RKO (cell line): ENCODE measurements around the gene PDLIM5.
A peak's percentile ranks its signal among the peaks of the same experiment; 100 is the strongest.

Source experiments
- DNase-seq: peaks from one replicate; pipeline ENCODE4 v3.0.0-alpha.2; 2016; ENCODE audit warnings: low spot score

The PDLIM5 gene

DNA sequence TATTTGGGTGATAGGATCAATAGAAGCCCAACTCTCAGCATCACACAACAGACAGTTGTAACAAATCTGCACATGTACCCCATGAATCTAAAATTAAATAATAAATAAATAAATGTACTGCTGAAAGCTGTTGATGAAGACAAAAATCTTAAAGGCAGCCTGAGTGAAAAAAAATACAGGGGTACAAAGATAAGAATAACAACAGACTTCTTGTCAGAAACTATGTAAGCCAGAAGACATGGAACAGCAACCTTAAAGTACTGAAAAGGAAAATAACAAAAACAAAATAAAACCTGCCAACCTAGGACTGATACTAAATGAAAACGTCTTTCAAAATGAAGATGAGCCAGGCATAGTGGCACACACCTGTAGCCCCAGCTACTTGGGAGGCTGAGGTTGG is 25.0 kb upstream of the PDLIM5 start:
- no peak for DNase-seq

DNA sequence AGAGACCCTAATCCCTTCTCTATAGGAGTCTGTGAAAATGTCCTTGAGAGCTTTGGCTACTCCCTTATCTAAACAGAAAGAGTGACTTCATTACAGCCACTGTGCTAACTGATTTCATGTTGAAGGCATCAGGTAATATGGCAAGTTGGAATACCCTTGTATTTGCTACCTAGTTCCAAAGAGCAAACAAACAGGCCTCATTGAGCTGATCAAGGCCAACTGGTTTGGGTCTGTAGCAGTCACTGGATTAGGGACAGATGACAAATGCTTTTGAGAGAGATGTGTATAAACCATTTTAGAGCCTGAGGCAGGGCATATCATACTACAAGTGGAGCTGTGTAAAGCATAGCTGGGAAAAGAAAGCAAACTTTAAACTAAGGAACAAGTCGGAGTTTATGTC is 22.9 kb upstream of the PDLIM5 start:
- no peak for DNase-seq

DNA sequence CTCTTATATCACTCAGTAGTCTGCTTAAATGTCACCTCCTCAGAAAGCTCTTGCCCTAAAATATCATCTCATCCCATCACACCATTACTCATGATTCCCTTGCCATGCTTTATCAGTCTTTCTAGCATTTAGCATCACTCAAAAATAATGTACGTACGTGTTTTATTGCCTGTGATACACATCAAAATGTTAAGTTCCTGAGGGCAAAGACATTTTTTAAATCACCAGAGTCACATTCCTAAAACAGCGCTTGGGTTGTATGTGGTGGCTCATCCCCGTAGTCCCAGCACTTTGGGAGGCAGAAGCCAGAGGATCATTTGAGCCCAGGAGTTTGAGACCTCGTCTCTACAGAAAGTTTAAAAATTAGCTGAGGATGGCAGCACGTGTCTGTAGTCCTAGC is 21.3 kb upstream of the PDLIM5 start:
- DNase-seq, result no peak

DNA sequence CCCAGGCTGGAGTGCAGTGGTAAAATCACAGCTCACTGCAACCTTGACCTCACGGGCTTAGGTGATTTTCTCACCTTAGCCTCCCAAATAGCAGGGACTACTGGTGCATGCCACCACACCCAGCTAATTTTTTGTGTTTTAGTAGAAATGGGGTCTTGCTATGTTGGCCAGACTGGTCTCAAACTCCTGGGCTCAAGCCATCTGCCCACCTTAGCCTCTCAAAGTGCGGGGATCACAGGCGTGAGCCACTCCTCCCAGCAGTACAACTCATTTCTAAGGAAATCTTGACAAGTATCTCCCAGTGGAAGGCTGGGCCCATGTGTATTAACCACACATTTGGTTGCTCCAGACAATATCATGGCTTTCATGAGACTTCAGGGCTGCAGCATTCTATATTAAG is 20.4 kb upstream of the PDLIM5 start:
- no peak for DNase-seq

DNA sequence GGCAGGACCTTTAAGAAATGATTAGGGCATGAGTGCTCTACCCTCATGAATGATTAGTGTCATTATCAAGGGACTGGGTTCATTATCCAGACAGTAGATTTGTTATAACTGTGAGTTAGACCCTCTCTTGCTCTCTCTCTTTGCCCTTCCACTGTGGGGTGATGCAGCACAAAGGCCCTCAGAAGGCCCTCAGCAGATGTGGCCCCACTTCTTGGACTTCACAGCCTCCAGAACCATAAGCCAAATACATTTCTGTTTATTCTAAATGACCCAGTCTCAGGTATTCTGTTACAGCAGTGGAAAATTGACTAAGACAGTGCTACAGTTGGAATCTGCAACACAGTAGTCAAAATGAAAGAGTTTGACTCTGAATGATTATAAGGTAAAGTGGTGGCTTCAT is 17.2 kb upstream of the PDLIM5 start:
- no peak for DNase-seq

DNA sequence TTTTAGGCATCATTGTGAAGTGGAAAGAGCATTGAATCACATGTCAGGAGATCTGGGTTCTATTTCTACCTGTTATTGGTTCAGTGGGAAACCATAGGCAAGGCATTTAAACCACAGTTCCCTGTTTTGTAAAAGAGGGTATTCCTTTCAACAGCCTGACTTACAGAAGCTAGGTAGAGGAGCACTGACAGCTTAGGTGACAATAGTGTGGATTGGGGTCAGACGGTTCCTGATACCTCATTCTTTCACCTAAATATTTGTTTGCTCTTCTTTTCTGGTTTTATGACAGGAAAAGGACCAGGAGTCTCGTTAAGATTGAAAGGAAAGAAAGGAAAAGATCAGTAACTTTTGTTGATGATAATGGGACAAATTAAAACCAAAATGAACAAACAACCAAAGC is 15.9 kb upstream of the PDLIM5 start:
- DNase-seq, result no peak

DNA sequence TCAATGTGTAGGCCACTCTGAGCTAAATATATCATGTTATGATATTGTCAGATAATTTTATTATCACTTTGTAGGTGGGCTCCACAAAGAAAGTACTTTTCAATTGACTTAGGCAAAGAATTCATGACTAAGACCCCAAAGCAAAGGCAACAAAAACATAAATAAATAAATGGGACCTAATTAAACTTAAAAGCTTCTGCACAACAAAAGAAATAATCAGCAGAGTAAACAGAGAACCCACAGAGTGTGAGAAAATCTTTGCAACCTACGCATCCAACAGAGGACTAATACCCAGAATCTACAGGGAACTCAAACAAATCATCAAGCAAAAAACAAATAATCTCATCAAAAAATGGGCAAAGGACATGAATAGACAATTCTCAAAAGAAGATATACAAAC is 15.2 kb upstream of the PDLIM5 start:
- no peak for DNase-seq

DNA sequence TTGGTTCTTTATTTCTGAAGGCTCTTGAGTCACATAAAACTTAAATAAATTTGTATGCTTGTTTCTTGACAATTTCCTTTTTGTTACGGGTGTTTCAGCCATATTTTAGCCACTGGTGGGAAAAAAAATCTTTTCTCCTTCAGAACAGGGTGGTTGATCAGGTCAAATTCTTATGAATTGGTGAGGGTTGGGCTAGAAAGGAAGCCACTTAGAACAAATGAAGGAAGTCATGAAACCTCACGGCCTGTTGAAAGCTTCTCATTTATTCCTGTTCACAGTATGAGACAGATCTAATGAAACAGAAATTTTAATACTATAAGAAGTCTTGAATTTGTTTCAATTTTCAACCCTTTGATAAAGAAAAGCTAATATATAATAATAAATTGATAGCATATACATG is 12.1 kb upstream of the PDLIM5 start:
- DNase-seq, result no peak

DNA sequence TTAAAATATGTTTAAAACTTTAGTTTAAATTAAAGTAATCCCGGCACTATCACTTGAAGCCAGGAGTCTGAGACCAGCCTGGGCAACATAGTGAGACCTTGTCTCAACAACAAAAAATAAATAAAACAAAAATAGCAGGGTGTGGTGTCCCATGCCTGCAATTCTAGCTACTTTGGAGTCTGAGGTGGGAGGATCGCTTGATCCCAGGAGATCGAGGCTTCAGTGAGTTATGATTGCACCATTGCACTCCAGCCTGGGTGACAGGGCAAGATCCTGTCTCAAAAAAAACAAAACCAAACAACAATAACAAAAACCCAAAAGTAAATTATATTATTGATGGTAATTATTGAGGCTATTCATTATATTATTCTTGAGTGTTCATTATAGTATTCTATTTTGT is 9.9 kb upstream of the PDLIM5 start:
- DNase-seq, result no peak

DNA sequence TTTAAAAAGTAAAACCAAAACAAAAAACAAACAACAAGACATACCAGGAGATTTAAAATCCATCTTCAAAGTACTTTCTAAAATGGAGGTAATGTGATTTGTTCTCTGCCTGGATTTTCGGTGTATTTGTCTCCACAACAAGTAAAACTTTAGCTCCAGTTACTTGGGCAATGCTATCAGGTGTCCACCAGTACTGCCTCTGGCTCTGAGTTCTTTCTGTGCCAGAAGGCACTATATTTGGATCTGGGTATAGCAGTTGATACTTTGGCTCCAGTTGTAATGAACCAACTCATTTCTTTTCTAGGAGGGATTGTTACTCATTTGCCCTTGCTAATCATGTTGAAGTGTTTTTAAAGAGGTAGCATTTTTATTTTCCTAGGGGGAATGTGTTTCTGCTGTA is 9.5 kb upstream of the PDLIM5 start:
- no peak for DNase-seq

DNA sequence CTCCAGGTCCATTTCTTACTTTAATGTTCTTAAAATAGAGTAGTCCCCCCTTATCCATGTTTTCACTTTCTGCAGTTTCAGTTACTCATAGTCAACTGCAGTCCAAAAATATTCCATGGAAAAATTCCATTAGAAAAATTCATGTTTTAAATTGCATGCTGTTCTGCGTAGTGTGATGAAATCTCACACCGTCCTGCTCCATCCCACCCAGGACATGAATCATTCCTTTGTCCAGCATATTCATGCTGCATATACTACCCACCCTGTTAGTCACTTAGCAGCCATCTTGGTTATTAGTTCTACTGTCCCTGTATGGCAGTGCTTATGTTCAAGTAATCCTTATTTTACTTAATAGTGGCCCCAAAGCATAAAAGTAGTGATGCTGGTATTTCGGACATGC is 5.4 kb upstream of the PDLIM5 start:
- peak; percentile 9 for DNase-seq

DNA sequence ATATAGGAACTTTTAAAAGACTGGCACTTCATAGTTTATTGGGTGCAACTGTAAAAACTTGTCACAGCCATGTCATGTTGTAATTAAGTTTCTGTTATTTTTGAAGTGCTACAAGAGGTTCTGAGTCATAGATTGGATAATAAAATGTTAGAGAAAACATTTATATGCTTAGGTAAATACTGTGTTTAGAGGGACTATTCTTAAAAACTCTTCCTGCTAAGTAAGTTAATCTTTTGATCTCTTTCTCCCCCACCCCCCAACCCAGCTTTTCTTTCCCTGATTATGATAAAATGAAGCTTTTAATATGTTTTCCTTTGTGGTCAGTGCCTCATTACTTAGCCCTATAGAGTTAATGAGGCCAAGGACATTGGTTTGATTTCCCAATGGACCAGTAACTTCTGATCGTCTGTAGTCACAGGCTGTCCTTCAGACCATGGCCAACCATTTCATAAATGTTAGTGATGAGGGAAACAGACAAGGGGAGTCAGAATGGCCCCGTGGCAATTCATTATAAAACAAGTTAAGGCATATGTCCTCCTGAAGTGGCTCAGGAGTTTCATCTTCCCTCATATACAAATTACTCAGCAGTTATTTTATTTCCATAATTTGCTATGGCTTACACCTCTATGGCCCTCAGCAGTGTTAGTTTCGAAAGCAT is 3.9 kb upstream of the PDLIM5 start:
- DNase-seq, result no peak

DNA sequence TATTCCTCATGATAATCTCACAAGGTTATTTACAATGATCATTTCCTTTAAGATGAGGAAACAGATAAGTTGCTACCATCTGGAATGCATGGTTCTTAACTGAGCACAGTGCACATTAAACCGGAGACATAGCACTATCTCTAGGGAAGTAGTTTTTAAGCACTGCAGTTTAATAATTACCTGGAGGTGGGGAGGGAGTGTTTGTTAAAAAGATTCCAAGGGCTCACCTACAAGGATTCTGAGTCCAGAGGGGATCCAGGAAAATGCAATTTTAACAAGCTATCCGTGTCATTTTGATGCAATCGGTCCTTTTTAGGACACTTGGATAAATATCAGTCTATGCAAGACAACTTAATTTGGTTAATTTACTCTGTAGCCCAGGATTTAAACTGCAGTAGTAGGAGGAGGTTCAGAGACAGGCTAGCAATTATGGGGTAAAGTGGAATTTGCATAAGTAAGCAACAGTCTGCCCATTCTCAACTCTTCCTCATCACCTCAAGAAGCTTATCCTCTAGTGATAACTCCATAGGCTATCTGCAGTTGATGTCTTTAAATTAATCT is 2.8 kb upstream of the PDLIM5 start:
- no peak for DNase-seq

DNA sequence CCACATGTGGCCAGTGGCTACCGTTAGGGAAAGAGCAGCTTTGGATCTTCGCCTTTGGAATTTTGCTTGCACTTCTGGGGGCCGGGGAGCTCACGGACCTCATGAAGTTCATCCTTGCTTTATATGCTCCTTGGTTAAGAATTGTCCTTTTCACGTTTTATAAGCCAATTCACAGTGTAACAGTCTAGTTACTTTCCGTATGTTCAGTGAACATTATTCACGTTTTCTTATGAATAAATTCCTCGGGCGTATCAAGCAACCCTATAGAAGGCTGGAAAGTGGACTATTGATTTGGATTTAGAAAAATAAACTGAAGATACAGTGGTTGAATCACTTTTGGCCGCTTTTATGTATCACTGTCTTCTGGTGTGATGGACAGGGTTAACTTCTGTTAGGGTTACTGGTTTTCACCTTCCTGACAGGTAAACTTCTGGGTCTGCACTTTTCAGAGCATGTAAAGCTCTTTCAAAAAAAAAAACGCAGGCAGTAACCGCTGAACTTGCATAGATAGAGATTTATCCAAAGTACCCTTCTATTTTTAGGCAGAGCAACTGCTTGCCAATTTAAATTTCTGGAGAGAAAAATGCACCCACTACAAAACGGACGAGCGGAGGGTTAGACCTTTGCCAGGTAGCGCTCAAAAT is 569 bp upstream of the PDLIM5 start:
- DNase-seq, result no peak

DNA sequence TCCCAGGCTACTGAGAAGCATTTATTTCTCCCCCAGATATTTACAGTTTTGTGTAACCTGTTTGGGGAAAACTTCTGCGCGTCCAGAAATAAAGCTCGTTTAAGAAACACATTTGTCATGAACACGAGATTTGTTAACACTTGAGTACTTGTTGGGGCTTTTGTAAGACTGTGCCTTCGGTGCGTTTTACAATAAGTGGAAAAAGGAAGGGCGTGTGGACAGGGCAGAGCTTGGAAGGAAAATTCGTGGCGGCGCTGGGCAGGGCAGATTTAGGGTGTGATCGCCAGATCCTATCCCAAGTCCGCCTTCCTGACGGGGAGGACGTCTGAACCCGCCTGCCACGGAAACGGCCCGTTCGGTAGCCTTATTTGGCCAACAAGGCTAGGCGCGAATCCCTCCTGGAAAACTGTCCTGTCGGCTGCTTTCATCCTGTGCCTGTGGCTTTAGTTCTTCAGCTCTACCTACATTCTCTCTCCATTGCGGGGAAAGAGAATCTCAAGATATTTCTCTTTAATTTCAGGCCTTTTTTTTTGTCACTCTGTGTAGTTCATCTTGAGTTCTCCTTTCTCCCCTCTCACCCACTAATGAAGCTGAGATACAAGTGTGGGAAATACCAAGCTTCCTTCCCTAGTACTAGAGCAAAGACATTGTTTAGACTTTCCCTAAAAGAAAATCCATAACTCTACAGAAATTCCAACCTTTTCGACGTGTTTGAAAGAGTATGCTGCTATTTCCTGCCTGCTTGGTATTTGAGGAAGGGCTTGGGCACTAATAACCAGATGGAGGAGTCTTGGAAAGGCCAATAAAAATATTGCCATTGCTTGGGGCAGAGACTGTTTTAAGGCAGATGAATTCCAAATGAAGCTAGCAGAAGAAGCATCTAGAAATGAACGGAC is 982 bp downstream of the PDLIM5 start:
- DNase-seq, result peak; percentile 81

DNA sequence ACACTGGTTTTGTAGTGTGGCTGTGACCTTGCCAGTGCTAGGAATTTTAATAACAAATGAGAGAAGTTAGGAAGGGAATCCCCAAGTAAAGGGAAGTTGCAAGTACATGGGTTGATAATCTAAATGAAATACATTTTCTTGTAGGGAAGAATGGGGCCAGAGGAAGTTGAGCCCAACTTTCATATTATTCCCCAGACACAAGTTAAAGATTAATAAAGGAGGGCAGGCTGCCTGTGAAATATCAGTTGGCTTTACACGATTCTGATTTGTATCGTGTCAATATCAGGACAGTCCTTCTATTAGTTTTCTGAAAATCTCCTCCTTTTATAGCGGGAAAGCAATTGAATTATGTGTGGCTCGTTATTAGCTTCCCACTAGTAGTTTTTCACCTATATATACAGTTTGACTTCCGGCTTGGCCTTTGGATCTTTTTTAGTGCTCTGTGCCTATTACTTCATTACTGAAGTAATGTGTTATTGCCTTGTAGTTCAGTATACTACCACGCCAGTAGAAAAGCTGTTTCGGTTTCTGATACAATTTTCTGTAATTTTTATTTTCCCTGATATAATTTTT is 1.7 kb downstream of the PDLIM5 start:
- DNase-seq, result peak; percentile 55

DNA sequence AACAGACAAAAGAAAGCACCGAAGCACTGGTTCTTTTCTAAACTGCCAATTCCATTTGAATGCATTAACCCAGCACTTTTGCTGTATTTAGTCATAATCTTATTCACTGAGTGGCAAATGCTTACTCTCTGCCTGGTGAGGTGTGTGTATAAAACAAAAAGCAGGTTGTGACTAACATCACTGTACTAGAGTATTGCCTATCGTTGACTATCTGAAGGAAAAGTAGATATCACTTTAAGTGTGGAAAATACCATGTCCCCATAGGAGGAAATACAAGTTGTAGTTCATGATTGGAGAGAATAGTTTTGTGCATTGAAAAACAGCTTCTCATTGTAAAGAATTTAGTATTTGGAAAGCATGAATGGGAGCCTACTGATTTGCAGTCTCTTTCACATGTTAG is 2.7 kb downstream of the PDLIM5 start:
- peak; percentile 64 for DNase-seq

DNA sequence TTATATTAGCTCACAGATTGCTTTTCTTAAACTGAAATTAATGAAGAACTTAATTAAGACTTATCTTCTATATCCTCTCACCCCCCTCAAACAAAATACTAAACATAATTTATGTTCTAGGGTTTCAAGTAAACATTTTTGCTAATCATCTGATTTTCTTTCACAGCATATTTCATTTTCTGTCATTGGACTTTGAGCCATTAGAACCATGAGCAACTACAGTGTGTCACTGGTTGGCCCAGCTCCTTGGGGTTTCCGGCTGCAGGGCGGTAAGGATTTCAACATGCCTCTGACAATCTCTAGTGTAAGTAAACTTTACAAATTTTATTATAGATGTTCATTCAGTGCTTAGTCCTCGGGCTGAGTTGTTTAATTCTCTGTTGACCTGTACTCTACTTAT is 3.3 kb downstream of the PDLIM5 start:
- peak; percentile 72 for DNase-seq

DNA sequence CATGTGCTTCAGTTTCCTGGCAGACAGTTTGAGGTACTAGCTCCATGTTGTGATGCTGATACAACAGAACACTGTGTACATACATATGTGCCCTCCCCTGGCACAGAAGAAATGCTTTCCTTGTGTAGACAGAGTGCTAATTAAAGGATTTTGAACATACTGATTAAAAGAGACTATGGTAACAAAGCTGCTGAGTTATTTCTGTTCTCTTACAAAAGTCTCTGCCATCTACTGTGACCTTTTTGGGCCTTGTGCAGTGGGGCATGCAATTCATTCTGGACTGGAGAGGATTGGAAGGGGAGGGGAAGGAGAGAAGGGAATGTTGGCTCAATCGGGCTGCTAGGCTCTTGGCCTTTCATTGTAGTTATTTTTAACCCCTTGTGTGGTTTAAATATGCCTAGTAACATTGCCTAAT is 6.0 kb downstream of the PDLIM5 start:
- DNase-seq, result no peak

DNA sequence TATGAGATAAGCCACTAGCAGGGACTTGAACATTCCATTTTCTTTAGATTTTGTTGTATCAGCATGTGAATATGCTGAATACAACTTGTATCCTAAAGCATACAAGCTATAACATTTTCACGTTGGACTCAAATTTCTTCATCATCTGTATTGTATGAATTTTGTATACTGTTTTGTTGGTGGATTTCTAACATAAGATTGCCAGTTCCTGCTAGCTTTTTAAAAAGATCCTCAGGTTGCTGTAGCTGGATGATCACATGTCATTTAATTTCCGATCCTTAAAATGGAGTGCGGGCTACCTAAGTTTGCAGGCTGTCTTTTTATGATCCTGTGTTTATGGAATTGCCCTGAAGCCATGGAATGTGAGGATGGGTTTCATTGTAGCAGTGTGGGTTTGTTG is 6.9 kb downstream of the PDLIM5 start:
- no peak for DNase-seq

DNA sequence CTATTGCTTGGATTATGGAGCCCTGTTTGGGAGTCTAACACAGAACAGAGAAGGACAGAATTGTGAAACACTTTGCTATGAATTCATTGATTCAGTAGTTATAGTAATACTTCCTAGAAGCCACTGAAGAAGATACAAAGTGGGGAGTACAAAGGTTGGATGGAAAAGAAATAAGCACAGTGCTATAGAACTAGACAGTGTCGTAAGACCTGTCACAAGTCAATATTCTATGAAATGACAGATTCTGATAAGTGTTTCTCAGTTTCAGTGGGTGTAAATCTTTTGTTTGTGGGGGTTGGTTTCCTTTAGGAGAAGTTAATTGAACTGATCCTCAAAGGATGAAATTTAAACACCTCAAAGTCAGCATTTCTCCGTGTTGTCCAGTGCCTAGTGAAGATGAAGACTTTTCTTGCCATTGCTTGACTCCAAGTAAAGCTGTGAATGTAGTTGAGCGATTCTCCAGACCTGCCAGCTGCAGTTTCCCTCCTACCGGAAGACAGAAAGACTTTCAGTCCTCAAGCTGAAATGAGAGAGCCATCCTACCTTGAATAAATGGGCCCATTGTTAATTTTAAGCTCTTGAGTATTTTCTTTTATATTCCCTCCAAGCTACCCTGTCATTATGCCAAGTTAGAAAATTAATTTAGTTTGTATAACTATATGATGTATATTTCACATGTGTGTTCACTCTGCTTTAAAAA is 7.9 kb downstream of the PDLIM5 start:
- no peak for DNase-seq

DNA sequence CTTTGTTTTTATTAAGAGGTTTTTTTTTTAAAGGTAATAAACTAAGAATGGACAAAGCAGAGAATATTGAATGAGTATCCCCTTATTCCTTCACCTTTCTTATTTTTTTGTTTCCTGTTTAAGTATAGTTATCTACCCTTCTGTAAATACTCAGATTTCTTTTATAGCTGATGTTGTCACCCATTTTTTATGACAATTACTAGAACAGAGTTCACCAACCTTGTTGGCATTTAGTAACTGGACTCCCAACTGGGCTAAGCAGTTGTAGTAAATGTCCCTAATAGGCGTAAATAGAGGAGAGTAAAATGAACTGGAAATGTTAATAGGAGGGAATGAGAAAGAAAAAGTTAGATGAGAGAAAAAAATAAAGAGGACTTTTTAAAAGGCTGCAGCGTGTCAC is 9.8 kb downstream of the PDLIM5 start:
- DNase-seq, result no peak
